H4 (cell line): ENCODE measurements around the gene ANKMY1. TPM values are rescaled to one million over a fixed set of nuclear protein-coding genes. Genes with fewer than 3 reads are reported as not detected.

Experiments
- DNase-seq: peaks from one replicate; pipeline ENCODE4 v3.0.0-alpha.2; 2015; ENCODE audit warnings: low spot score
- total RNA-seq: library from RNA; depleted of rRNA; stranded (reverse); fragments of >200 nt; shearing (Covaris generic); gene quantifications from 2 replicates; pipeline ENCODE4 v1.2.3, GENCODE V29; 2014; rRNA removed

The ANKMY1 gene
- 6.1 and 12.7 TPM in 2 replicates for total RNA-seq

- no peak for DNase-seq
Measured at GRCh38 chr2:240557808-240558207, at the start of gene ANKMY1. TSS of gene ANKMY1 (minus strand) at chr2:240557988. CDS start at chr2:240557335, 653 bp downstream.

DNA sequence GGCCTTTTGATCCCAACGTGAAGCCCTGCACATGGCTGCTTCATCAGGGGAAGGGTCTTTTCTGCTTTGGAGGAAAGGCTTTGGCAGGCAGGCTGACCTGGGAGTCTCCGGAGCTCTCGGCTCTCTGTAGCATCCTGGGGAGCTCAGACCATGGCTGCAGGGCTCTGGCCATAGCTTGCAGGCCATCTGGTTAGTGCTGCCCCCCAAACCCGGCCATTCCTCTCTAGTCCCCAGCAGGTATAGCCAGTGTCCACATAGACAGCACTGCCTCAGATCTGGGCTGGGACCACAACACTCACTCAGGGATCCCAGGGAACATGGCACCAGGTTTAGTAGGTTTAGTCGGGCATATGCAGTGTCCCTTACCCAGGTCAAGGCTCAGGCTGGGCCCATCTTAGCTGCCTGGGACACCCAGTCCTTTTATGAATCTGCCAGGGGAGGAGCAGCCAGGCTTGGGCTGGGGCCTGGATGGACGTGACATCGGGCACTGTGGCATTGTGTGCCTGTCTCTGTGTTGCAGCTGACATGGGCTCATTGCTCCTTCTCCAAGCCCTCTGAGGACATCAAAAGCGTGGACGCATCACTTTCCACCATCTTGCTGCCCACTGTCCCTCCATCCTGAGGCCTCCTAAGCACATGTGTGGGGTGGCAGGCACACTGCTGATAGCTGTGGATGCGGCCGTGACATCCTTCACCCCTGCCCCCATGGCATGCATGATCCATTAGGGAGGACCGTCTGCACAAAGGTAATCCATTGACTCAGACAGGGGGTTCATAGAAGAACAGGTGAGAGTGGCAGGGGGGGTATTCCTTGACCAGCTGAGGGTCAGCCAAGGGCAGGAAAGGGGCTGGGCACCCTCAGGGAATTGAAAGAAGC is 48.3 kb upstream of the ANKMY1 start:
- DNase-seq, result no peak

DNA sequence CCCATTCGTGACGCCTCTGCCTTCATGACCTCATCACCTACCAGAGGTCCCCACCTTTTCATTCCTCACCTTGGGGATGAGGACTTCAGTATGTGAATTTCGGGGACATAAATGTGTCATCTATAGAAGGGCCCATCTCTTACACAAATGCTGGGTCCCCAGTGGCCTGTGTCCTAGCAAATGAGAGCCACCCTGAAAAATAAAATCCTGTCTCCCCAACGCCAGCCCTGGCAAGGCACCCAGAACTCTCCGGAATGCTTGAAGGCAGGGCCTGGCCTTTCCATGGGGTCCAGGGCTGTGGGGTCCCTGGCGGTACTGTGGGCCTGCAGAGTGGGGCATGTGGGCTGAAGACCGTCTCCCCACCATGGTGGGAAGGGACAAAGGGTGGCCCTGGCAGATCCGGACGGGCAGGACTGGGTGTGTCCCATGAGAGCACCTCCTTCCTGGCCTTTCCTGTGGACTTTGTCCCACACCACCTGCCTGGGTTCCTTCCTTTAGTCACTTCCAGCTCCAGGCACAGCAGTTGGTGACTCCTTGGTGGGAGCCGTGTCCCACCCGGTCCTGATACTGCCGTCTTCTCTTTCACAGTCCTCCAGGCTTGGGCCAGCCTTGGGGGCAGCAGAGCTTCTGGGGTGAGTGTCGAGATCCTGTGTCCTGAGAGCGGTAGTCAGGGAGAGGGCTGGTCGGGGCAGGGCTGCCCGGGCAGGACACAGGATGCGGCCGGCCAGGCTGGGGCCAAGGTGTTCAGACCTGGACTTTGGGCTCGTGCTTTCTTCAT is 47.3 kb upstream of the ANKMY1 start:
- DNase-seq, result no peak

DNA sequence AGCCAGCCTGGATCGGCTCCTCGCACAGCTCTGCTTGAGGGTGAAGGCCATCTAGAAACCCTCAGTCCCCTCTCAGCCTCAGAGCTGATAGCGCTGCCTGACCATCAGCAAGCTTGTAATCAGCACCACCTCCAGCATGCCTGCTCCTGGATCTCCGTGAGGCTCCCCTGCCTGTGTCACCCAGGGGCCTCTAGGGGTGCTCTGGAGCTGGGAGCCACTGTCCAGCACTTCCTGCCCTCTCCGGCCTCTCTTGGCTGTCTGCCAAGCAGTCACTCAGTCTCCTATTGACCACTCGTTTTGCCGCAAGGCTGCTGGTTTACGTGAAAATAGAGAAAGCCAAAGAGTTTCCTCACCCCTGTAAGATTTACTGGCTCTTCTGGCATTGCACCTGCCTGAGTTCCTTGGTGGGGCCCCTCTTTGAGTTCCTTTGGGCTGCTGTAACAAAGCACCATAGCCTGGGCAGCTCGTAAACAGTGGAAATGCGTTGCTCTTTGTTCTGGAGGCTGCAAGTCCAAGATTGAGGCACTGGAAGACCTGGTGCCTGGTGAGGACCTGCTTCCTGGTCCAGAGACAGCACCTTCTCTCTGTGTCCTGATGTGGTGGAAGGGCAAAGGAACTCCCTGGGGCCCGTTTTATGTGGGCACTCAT is 46.6 kb upstream of the ANKMY1 start:
- DNase-seq, result no peak

- DNase-seq, result no peak
Measured at GRCh38 chr2:240603846-240604245, 46.1 kb upstream of the ANKMY1 start.

DNA sequence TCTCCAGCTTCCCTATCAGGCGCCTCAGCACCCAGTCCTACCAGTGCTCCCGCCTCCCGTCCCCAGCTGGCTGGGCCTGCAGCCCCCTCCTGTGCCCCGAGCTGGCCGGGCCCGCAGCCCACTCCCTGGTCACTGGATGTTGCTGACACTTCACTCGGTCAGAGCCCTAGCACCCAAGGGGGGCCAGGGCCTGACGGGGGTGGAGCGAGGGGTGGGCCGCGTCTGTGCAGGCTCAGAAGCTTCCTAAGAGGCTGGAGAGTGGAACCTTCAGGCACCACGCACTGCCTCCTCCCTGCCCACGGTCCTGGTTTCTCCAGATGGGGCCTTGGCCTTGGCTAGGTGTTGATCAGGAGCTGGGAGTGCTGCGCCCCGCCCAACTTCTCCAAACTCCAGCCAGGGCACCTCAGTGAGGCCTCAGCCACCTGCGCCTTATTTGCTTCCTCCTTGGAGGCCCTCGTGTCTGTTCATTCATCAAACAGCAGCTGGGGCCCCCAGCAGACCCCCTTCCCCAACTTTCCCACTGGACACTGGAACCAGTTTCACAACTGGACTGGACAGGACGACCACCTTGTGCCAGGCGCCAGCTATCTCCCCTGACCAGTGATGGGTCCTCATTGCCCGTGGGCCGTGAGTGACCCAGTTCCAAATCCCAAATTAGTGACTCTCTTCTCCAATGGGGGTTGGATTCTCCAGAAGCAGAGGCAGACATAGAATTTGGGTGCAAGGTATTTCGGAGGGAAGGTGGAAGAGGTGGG is 45.5 kb upstream of the ANKMY1 start:
- no peak for DNase-seq

DNA sequence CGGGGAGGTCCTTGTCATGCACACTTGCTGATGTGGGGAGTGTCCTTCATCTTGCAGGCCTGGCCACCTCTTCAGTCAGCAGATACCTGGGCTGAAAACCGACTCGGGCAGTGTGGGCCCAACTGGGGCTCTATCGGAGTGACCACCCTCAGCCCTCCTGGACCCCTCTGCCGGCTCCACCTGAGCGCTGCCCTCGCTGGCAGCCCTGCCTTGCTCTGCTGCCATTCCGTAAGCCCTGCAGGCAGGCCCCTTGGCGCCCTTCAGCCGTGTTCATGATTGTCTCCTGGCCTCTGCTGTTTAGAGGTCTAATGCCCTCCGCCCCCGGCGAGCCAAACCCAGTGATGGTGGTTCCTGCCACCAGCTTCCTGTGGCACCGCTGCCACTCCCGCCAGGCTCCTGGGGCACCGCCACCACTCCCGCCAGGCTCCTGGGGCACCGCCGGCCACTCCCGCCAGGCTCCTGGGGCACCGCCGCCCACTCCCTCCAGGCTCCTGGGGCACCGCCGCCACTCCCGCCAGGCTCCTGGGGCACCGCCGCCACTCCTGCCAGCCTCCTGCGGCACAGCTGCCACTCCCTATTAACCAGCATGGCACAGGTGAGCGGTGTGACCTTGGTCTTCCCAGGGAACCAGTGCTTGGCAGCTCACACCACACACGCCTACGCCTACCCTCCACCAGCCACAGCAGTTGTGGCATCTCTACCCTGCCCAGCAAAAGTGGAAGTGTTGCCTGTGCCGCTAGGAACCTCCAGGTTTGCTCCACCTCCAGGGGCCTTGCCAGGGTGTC is 44.7 kb upstream of the ANKMY1 start:
- no peak for DNase-seq

- DNase-seq, result no peak
Measured at GRCh38 chr2:240601831-240602160, 44.0 kb upstream of the ANKMY1 start.

- no peak for DNase-seq
Measured at GRCh38 chr2:240601061-240601830, 43.5 kb upstream of the ANKMY1 start.

DNA sequence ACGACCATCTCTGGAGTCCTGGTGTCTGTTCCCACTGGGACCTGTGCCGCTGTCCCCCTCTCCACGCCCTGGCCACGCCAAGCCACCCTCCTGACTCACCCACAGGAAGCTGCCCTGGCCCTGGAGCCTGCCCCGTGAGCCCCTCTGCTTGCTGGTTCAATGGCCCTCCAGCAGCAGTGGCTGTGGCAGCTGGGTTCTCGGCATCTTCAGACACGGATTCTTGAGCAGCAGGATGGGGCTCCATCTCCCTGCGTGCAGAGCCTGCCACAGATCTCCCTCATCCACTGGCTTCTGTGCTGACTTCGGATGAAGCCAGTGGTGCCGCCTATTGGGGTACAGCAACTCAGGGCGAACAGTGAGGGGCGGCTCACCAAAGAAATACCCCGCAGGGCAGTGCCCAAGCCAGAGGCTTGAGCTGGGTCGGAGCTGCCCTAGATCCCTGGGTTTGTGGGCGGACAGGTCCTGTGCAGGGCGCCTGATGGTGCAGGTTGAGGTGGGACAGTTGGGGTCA is 42.7 kb upstream of the ANKMY1 start:
- no peak for DNase-seq

- DNase-seq, result no peak
Measured at GRCh38 chr2:240599141-240599583, 41.4 kb upstream of the ANKMY1 start.

- DNase-seq, result no peak
Measured at GRCh38 chr2:240598311-240598911, 40.6 kb upstream of the ANKMY1 start.

GRCh38 chr2:240597419-240598181 is 39.8 kb upstream of the ANKMY1 start:
- DNase-seq, result no peak

DNA sequence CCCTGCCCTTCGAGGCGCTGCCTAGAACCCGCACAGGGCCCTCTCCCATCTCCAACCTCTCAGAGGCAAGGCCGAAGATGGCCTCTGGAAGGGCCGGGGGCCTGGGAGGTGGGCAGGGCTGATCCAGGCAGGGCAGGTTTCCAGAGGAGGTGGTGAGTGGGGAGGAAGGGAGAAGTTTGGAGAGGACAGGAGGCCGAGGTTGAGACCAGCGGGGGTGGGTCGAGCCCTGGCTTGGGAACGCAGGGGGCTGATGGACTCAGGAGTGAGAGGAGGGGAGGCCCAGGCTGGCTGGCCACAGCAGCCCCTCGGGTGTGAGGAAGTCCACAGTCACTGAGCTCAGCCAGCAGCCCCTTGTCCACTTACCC is 39.2 kb upstream of the ANKMY1 start:
- no peak for DNase-seq

DNA sequence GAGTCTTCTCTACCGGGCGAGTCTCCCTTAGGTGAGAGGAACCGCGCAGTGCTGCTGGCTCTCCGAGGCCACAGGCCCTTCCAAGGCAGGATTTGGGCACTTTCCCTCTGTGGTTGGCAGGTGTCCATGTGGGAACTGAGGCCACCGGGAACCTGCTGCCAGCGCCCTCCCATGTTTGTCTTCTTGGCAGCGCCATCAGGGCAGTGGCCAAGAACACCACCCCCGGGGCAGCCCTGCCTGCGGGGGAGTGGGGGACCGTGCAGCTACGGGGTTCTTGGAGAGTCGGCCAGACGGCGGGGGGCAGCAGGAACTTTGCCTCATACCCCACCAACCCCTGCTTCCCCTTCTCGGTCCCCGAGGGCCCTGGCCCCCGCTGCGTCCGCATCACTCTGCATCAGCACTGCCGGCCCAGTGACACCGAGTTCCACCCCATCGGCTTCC is 38.7 kb upstream of the ANKMY1 start:
- no peak for DNase-seq

GRCh38 chr2:240596080-240596460 is 38.3 kb upstream of the ANKMY1 start:
- DNase-seq, result no peak

- DNase-seq, result no peak
Measured at GRCh38 chr2:240595381-240596079, 37.7 kb upstream of the ANKMY1 start.
